ENCODE measurements around the gene PRM2. TPM values are rescaled to one million over a fixed set of nuclear protein-coding genes. Genes with fewer than 3 reads are reported as not detected.

The PRM2 gene
- total and polyA plus RNA-seq, 2 experiments from 2014 or later: not detected

- H4K20me1 ChIP-seq (replicated peaks; ENCODE audit: insufficient read depth): no peaks in the 10 kb centered on the region
- H3K4me3 Mint-ChIP-seq: no peak overlapping the region
- H3K27me3 Mint-ChIP-seq (ENCODE audit: insufficient read depth, low read depth, poor library complexity): peaks cover 4% of the 10 kb centered on the region
- no peaks in the 10 kb centered on the region for H3K9me2 ChIP-seq (ENCODE audit: insufficient read depth)
- no peaks in the 10 kb centered on the region for H3F3A ChIP-seq (replicated peaks; ENCODE audit: low read depth)
- H3K79me2 ChIP-seq (replicated peaks; ENCODE audit: insufficient read depth): no peaks in the 10 kb centered on the region
- H3K4me3 ChIP-seq: no peak overlapping the region
- H3K4me2 ChIP-seq: no peak overlapping the region
- H3K27me3 ChIP-seq (ENCODE audit: insufficient read depth): no peaks in the 10 kb centered on the region
- H3K4me1 ChIP-seq (ENCODE audit: insufficient read depth): no peaks in the 10 kb centered on the region; the same call in 1 of the 2 replicates
- no peak for ATAC-seq
- peaks cover 3% of the 10 kb centered on the region; the same call in 1 of the 3 replicates for H3K4me1 Mint-ChIP-seq
- H2AFZ ChIP-seq: peak overlapping the region; percentile 90; the same call in 1 of the 2 replicates
- TF ChIP-seq JUNB (IDR thresholded peaks at IDR 0.05; ENCODE audit: unreplicated experiment): no peak
- TF ChIP-seq STAT1 (IDR thresholded peaks at IDR 0.05; ENCODE audit: unreplicated experiment): no peak
- TF ChIP-seq CREB1 (CRISPR knock-in tag; IDR thresholded peaks at IDR 0.05; ENCODE audit: low read depth): no peak
- TF ChIP-seq ZNF331 (CRISPR knock-in tag; IDR thresholded peaks at IDR 0.05; ENCODE audit: low read depth): no peak
- TF ChIP-seq NANOG (IDR thresholded peaks at IDR 0.05; ENCODE audit: borderline replicate concordance): no peak
- no peak for DNase-seq (ENCODE audit: low spot score)
- no peaks in the 10 kb centered on the region for H3K36me3 ChIP-seq (ENCODE audit: insufficient read depth)
- H3K9me3 Mint-ChIP-seq: no peaks in the 10 kb centered on the region
- H3K27ac Mint-ChIP-seq: no peak overlapping the region
- no peaks in the 10 kb centered on the region for H3K36me3 Mint-ChIP-seq (ENCODE audit: low read depth)
- peak overlapping the region; percentile 55; the same call in 1 of the 2 replicates for H3K27ac ChIP-seq (ENCODE audit: low read depth)
Measured at GRCh38 chr16:11239644-11240632, 36.3 kb downstream of the PRM2 start.

GRCh38 chr16:11238272-11239202 is 37.7 kb downstream of the PRM2 start:
- no peak overlapping the region for H3K27ac Mint-ChIP-seq
- Histone ChIP-seq H3K27me3 (ENCODE audit: insufficient read depth) (no peaks in the 10 kb centered on the region), H2AFZ (peak overlapping the region; percentile 59; the same call in 1 of the 2 replicates), H3K4me2 (no peak overlapping the region), H3K4me3 (no peak overlapping the region), H3K79me2 (replicated peaks; ENCODE audit: insufficient read depth) (no peaks in the 10 kb centered on the region), H3K36me3 (ENCODE audit: insufficient read depth) (no peaks in the 10 kb centered on the region), H3K9me2 (ENCODE audit: insufficient read depth) (no peaks in the 10 kb centered on the region), H4K20me1 (replicated peaks; ENCODE audit: insufficient read depth) (no peaks in the 10 kb centered on the region), H3F3A (replicated peaks; ENCODE audit: low read depth) (no peaks in the 10 kb centered on the region), H3K4me1 (ENCODE audit: insufficient read depth) (peaks cover 3% of the 10 kb centered on the region; the same call in 1 of the 2 replicates), H3K27ac (ENCODE audit: low read depth) (no peak overlapping the region)
- H3K4me3 Mint-ChIP-seq: no peak overlapping the region
- peaks cover 6% of the 10 kb centered on the region for H3K27me3 Mint-ChIP-seq (ENCODE audit: insufficient read depth, low read depth, poor library complexity)
- peaks cover 3% of the 10 kb centered on the region; the same call in 1 of the 3 replicates for H3K4me1 Mint-ChIP-seq
- no peaks in the 10 kb centered on the region for H3K9me3 Mint-ChIP-seq
- ATAC-seq (peak; percentile 70), DNase-seq (ENCODE audit: low spot score) (peak; percentile 47)
- no peaks in the 10 kb centered on the region for H3K36me3 Mint-ChIP-seq (ENCODE audit: low read depth)
- TF ChIP-seq ZNF462 (CRISPR knock-in tag; IDR thresholded peaks at IDR 0.05): no peak
- TF ChIP-seq STAT1 (IDR thresholded peaks at IDR 0.05; ENCODE audit: unreplicated experiment): no peak
- TF ChIP-seq ZNF331 (CRISPR knock-in tag; IDR thresholded peaks at IDR 0.05; ENCODE audit: low read depth): no peak
- TF ChIP-seq EZH2phosphoT487 (IDR thresholded peaks at IDR 0.05; ENCODE audit: unreplicated experiment): no peak
- TF ChIP-seq REST (IDR thresholded peaks at IDR 0.05; ENCODE audit: unreplicated experiment): no peak
- TF ChIP-seq NANOG (IDR thresholded peaks at IDR 0.05; ENCODE audit: borderline replicate concordance): no peak
